ENCODE results near the gene USP46. TPM values are rescaled to one million over a fixed set of nuclear protein-coding genes. Genes with fewer than 3 reads are reported as not detected.

Gene USP46
- total and polyA plus RNA-seq, 2 of the 4 experiments (the other 2 are of a cell fraction): 9.3 to 15.4 TPM

DNA sequence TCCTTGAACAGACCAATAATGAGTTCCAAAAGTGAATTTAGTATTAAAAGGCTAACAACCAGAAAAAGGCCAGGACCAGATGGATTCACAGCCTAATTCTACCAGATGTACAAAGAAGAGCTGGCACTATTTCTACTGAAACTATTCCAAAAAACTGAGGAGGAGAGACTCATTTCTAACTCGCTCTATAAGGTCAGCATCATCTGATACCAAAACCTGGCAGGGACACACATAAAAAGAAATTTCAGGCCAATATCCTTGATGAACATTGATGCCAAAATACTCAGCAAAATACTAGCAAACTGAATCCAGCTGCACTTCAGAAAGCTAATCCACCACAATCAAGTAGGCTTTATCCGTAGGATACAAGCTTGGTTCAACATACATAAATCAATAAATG, 35.8 kb upstream of the USP46 start:
- no peak overlapping the region for H2AK9ac ChIP-seq (replicated peaks; ENCODE audit: low read depth, low read length, poor library complexity)
- 86% methylated on average over 2 of the region's 2 CpGs; no CpG with 5 or more reads in 1 of the 2 experiments for WGBS, 2 experiments (ENCODE audit: extremely low coverage in 2 of 2, insufficient read length in 1 of 2)
- BruUV-seq (replicated peaks): no TSS peak
- CTCF ChIA-PET: interaction anchor here (1.7 kb wide), 1 partner anchor 10 kb away, joined by 4 read pairs; no protein-coding TSS in a partner anchor
- H4K5ac ChIP-seq (ENCODE audit: low read depth, low read length): no peak overlapping the region
- no peak overlapping the region for H2BK20ac ChIP-seq (ENCODE audit: low read depth, low read length)
- no peak overlapping the region for H3K9ac ChIP-seq (ENCODE audit: low read depth, low read length)
- H3K27me3 ChIP-seq (ENCODE audit: control insufficient read depth, insufficient read depth, low read length): no peaks in the 10 kb centered on the region
- H2AK5ac ChIP-seq (ENCODE audit: low read depth, low read length): no peak overlapping the region
- H3K4me3 ChIP-seq (ENCODE audit: insufficient read depth, low read depth, low read length): no peak overlapping the region
- dilution Hi-C loops (cut with HindIII; ENCODE audit: low sequenced_read_pairs, unreplicated experiment) (no loop called here), in situ Hi-C loops (cut with MboI; ENCODE audit: low sequenced_read_pairs) (no loop called here), intact Hi-C loops (cut with micrococcal nuclease) (no loop called here)
- H3K4me1 ChIP-seq (ENCODE audit: control insufficient read depth, insufficient read depth, low read length): no peaks in the 10 kb centered on the region; the same call in 1 of the 2 replicates
- no peak overlapping the region for H2BK5ac ChIP-seq (ENCODE audit: low read depth, low read length, poor library complexity, severe bottlenecking)
- no peak overlapping the region for H3K18ac ChIP-seq (ENCODE audit: low read depth, low read length)
- H3K27ac ChIP-seq (ENCODE audit: insufficient read depth, low read length): no peak overlapping the region
- no peaks in the 10 kb centered on the region for H3K36me3 ChIP-seq (ENCODE audit: control insufficient read depth, insufficient read depth, low read length)
- no peak overlapping the region for H2BK120ac ChIP-seq (ENCODE audit: low read depth, low read length)
- H3K4me2 ChIP-seq (ENCODE audit: low read depth, low read length): no peak overlapping the region
- no peaks in the 10 kb centered on the region for H4K20me1 ChIP-seq (ENCODE audit: insufficient read depth, low read length)
- no peak for ATAC-seq (ENCODE audit: low read depth)
- H2AFZ ChIP-seq (replicated peaks; ENCODE audit: low read length, poor library complexity): no peak overlapping the region
- peaks cover 2% of the 10 kb centered on the region; the same call in 1 of the 2 replicates for H3K9me3 ChIP-seq (ENCODE audit: control insufficient read depth, insufficient read depth, low read length)
- no peak overlapping the region for H3K23ac ChIP-seq (ENCODE audit: low read depth, low read length)
- no peaks in the 10 kb centered on the region for H3K9me1 ChIP-seq (ENCODE audit: insufficient read depth, low read length)
- no peak overlapping the region for H3K4ac ChIP-seq (ENCODE audit: low read depth, low read length)
- no peak for TF ChIP-seq NFE2L2 (IDR thresholded peaks at IDR 0.05; ENCODE audit: low read depth, low read length)
- no peak for TF ChIP-seq MXI1 (IDR thresholded peaks at IDR 0.05; ENCODE audit: borderline replicate concordance, low read depth, low read length)
- POLR2A ChIA-PET (ENCODE audit: unreplicated experiment): no interaction called here
- H4K91ac ChIP-seq (ENCODE audit: insufficient read depth, low read depth, low read length): no peak overlapping the region
- H3K14ac ChIP-seq (replicated peaks; ENCODE audit: low read depth, low read length): no peak overlapping the region
- no peak overlapping the region for H4K8ac ChIP-seq (ENCODE audit: low read depth in 2 of 2, low read length in 2 of 2)
- H2BK15ac ChIP-seq (ENCODE audit: low read depth, low read length): no peak overlapping the region
- no peaks in the 10 kb centered on the region for H3K79me1 ChIP-seq (ENCODE audit: low read depth in 1 of 2, low read length in 2 of 2)
- H3K56ac ChIP-seq (ENCODE audit: extremely low read depth, insufficient read depth, low read length): no peak overlapping the region
- DNase-seq: no peak
